IPS DF 6.9 (cell line): ENCODE results near the gene CETN1.

ENCODE experiments used
- DNase-seq: peaks from one replicate; pipeline ENCODE4 v3.0.0-alpha.2; 2013; ENCODE audit warnings: low read depth, low spot score
- H3K27ac ChIP-seq: one replicate; pipeline ENCODE4 v1.5.1; 2013; ENCODE audit warnings: low read length, control low read depth
- H3K27me3 ChIP-seq: 2 replicates; pipeline ENCODE4 v1.6.1; 2013; ENCODE audit warnings: mild to moderate bottlenecking, low read length; ENCODE audit not compliant: control insufficient read depth, insufficient read depth
- H3K36me3 ChIP-seq: 2 replicates; pipeline ENCODE4 v1.6.1; 2013; ENCODE audit warnings: low read length; ENCODE audit not compliant: control insufficient read depth, insufficient read depth
- H3K4me1 ChIP-seq: 2 replicates; pipeline ENCODE4 v1.6.1; 2013; ENCODE audit warnings: low read length; ENCODE audit not compliant: control insufficient read depth, insufficient read depth
- H3K4me3 ChIP-seq: 2 replicates; pipeline ENCODE4 v1.5.1; 2013; ENCODE audit warnings: mild to moderate bottlenecking, low read length
- H3K9me3 ChIP-seq: 2 replicates; pipeline ENCODE4 v1.6.1; 2013; ENCODE audit warnings: low read length, inconsistent platforms; ENCODE audit not compliant: control insufficient read depth, insufficient read depth
- whole genome bisulfite sequencing: extraction: QIAGEN DNeasy Blood & Tissue Kit; methylation state at CpG from one replicate; pipeline ENCODE4 v1.1.7; 2013; ENCODE audit warnings: mixed read lengths, missing lambda C conversion rate; ENCODE audit not compliant: insufficient read length, insufficient coverage; 5-methylcytosine and 5-hydroxymethylcytosine counted together

Gene CETN1

GRCh38 chr18:580154-580553 is at the start of gene CETN1:
TSS of gene CETN1 (plus strand) at chr18:580380. CDS start at chr18:580409, 29 bp downstream.
- no peaks in the 10 kb centered on the region for H3K9me3 ChIP-seq
- no peak within 1 kb of the TSS for H3K27ac ChIP-seq
- no peaks in the 10 kb centered on the region for H3K27me3 ChIP-seq
- no peaks in the 10 kb centered on the region for H3K36me3 ChIP-seq
- peaks cover 3% of the 10 kb centered on the region; the same call in 1 of the 2 replicates for H3K4me1 ChIP-seq
- no CpG with 5 or more reads among the region's 38 CpGs for WGBS
- DNase-seq: no peak
- no peak within 1 kb of the TSS for H3K4me3 ChIP-seq

DNA sequence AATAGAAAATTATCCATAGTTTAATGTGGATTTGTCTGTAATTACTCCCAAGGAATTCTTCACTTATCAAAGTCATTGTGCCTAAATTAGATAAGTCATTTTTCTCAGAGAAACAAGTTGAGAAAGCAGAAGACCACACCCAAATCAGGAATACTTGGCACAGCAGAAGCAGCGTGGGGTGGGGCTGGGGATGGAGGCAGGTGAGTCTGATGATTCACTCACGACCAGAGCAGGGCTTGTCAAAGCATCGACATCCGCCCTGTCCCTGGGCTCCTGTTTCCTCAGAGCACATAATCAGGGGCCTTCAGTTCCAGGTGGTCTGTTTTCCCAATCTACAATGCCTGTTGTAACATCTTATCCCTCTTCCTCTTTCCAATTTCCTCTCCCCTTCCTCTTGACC is 48.2 kb upstream of the CETN1 start:
- H3K27me3 ChIP-seq: no peaks in the 10 kb centered on the region
- WGBS: no CpG with 5 or more reads among the region's 4 CpGs
- H3K27ac ChIP-seq: no peak overlapping the region
- H3K36me3 ChIP-seq: no peaks in the 10 kb centered on the region
- no peak overlapping the region for H3K4me3 ChIP-seq
- DNase-seq: no peak
- no peaks in the 10 kb centered on the region for H3K4me1 ChIP-seq
- H3K9me3 ChIP-seq: no peaks in the 10 kb centered on the region

GRCh38 chr18:532632-533031 is 47.5 kb upstream of the CETN1 start:
- no peak overlapping the region for H3K27ac ChIP-seq
- H3K27me3 ChIP-seq: no peaks in the 10 kb centered on the region
- H3K4me3 ChIP-seq: no peak overlapping the region
- no peaks in the 10 kb centered on the region for H3K9me3 ChIP-seq
- no peak for DNase-seq
- H3K36me3 ChIP-seq: no peaks in the 10 kb centered on the region
- H3K4me1 ChIP-seq: no peaks in the 10 kb centered on the region

GRCh38 chr18:533995-534601 is 46.1 kb upstream of the CETN1 start:
- Histone ChIP-seq H3K4me1 (no peaks in the 10 kb centered on the region), H3K27me3 (no peaks in the 10 kb centered on the region), H3K4me3 (no peak overlapping the region), H3K27ac (no peak overlapping the region), H3K36me3 (no peaks in the 10 kb centered on the region), H3K9me3 (no peaks in the 10 kb centered on the region)
- no peak for DNase-seq
- no CpG with 5 or more reads among the region's 6 CpGs for WGBS

GRCh38 chr18:543447-544078 is 36.6 kb upstream of the CETN1 start:
- Histone ChIP-seq H3K4me3 (no peak overlapping the region), H3K27me3 (no peaks in the 10 kb centered on the region), H3K9me3 (no peaks in the 10 kb centered on the region), H3K36me3 (no peaks in the 10 kb centered on the region), H3K4me1 (no peaks in the 10 kb centered on the region), H3K27ac (no peak overlapping the region)
- no CpG with 5 or more reads among the region's 4 CpGs for WGBS
- DNase-seq: no peak

- H3K36me3 ChIP-seq: no peaks in the 10 kb centered on the region
- no peaks in the 10 kb centered on the region for H3K9me3 ChIP-seq
- no peaks in the 10 kb centered on the region for H3K27me3 ChIP-seq
- no peak overlapping the region for H3K27ac ChIP-seq
- DNase-seq: no peak
- no peaks in the 10 kb centered on the region for H3K4me1 ChIP-seq
- WGBS: no CpG with 5 or more reads among the region's 3 CpGs
- H3K4me3 ChIP-seq: no peak overlapping the region
These were observed 30.2 kb upstream of the CETN1 start for GRCh38 chr18:549967-550366.

DNA sequence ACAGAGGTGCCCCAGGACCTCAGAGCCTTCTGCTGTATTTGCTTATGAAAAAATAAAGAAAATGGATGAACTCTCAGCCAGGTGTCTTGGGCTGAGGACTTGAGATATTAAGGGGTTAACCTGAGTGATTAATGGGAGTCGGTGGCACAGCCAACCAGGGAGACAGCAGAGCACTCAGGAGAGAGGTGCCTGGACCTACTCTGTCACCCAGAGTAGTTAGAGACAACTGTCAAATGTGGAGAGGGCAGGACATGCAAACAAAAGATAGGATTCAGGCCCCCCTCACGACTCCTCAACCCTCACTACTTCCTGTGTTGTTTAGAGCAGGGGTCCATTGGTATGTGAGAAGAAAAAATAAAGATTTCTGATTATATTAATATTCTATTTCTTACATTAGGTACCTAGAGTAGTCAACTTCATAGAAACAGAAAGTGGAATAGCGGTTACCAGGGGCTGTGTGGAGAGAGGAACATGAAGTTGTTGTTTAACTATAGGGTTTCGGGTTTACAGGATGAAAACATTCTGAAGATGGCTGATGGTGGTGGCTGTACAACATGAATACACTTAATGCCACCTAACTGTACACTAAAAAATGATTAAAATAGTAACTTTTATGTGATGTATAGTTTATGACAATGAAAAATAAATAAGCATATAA is 28.6 kb upstream of the CETN1 start:
- Histone ChIP-seq H3K4me1 (no peaks in the 10 kb centered on the region), H3K36me3 (no peaks in the 10 kb centered on the region), H3K27me3 (no peaks in the 10 kb centered on the region), H3K4me3 (no peak overlapping the region), H3K9me3 (no peaks in the 10 kb centered on the region), H3K27ac (no peak overlapping the region)
- DNase-seq: no peak
- no CpG with 5 or more reads among the region's 4 CpGs for WGBS

DNA sequence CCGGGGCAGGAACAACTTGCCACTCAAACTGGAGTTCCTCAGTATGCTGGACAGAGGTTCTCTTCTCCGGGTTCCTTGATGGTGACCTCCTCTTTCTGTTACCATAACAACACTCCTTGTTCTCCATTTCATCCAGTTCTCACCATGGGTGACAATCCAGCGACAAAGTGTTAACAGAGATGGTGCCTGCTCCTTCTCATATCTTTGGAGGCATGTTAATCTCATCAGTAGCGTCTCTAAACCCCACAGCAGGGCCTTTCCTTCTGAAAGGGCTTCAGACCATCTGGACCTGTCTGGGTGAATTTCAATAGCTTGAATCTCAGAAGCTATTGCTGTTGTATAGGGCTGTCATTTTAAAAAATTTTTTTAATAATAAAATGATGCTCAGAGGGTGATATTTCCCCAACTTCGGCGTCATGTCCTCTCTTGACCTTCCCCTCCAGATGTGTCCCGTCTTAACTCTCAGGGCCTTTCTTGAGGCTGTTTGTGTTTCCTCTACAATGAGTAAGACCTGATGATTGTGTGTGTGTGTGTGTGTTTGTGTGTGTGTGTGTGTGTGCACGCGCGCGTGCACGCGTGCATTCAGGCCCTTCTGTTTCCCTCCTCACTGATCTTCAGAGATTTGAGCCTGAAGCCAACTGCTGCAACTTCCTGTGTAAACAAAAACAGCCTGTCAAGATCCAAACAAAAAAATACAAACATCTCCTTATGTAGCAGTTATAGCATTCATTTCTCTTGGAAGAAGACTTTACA is 24.3 kb upstream of the CETN1 start:
- Histone ChIP-seq H3K27me3 (no peaks in the 10 kb centered on the region), H3K4me1 (no peaks in the 10 kb centered on the region), H3K27ac (no peak overlapping the region), H3K4me3 (no peak overlapping the region), H3K36me3 (no peaks in the 10 kb centered on the region), H3K9me3 (no peaks in the 10 kb centered on the region)
- DNase-seq: no peak
- WGBS: no CpG with 5 or more reads among the region's 13 CpGs

GRCh38 chr18:564708-565561 is 15.2 kb upstream of the CETN1 start:
- H3K36me3 ChIP-seq: no peaks in the 10 kb centered on the region
- no peak for DNase-seq
- WGBS: no CpG with 5 or more reads among the region's 11 CpGs
- H3K9me3 ChIP-seq: no peaks in the 10 kb centered on the region
- no peak overlapping the region for H3K27ac ChIP-seq
- H3K27me3 ChIP-seq: no peaks in the 10 kb centered on the region
- H3K4me3 ChIP-seq: no peak overlapping the region
- H3K4me1 ChIP-seq: no peaks in the 10 kb centered on the region

DNA sequence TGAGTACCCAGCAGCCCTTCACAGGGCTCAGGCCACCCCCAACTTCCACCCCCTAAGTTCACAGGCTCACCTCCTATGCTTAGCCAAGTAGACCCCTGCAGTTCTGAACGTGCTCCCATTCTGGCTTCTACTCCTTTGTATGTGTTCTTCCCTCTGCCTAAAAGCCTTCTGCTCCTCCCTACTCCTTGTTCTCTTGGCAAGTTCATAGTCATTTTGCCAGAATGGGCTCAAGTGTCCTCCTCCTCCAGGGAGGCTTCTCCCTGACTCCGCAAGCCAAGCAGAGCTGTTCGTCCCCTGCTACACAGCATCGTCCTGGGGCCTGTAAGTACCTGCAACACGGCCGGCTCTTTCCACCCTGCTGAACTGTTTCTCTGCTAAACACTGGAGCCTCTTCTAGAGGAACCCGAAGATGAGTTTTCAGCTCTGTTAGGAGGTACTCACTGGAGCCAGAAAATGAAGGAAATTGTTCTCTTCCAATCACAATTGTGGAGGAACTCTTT is 14.6 kb upstream of the CETN1 start:
- H3K36me3 ChIP-seq: no peaks in the 10 kb centered on the region
- no peak overlapping the region for H3K4me3 ChIP-seq
- DNase-seq: no peak
- H3K9me3 ChIP-seq: no peaks in the 10 kb centered on the region
- H3K4me1 ChIP-seq: no peaks in the 10 kb centered on the region
- no peaks in the 10 kb centered on the region for H3K27me3 ChIP-seq
- H3K27ac ChIP-seq: no peak overlapping the region
- WGBS: no CpG with 5 or more reads among the region's 7 CpGs
